ENCODE data around the gene NLK. TPM values are rescaled to one million over a fixed set of nuclear protein-coding genes. Genes with fewer than 3 reads are reported as not detected.
"Not testable (repeated sequence)": the region's sequence is repeated elsewhere in the genome, so short reads cannot be mapped to it uniquely, and the experiment has no call there.

NLK gene
- total RNA-seq, 1 experiment from 2014 or later: 12.8 TPM

GRCh38 chr17:28097901-28098300 lies 55.4 kb downstream of the NLK start (continued):
- no peak for TF ChIP-seq ZNF274 (IDR thresholded peaks at IDR 0.05; ENCODE audit: low read depth, low read length)

- H3K36me3 ChIP-seq (ENCODE audit: control insufficient read depth in 1 of 2, insufficient read depth in 2 of 2, low read length in 2 of 2); BruUV-seq (replicated peaks); POLR2A ChIA-PET; H3K27me3 ChIP-seq (ENCODE audit: insufficient read depth, low read length); H3K27ac ChIP-seq (ENCODE audit: low read depth, low read length); intact Hi-C loops (cut with micrococcal nuclease); H2AFZ ChIP-seq (ENCODE audit: low read depth, low read length, poor library complexity, severe bottlenecking); H4K20me1 ChIP-seq (ENCODE audit: insufficient read depth); H3K4me1 ChIP-seq (ENCODE audit: control insufficient read depth in 1 of 2, insufficient read depth in 2 of 2, low read length in 2 of 2); H3K4me2 ChIP-seq (ENCODE audit: low read length); H3K9ac ChIP-seq (ENCODE audit: low read length); H3K79me2 ChIP-seq (ENCODE audit: insufficient read depth, low read length); H3K9me2 ChIP-seq (ENCODE audit: insufficient read depth); H3K9me3 ChIP-seq (ENCODE audit: control insufficient read depth in 1 of 2, insufficient read depth in 1 of 2, low read depth in 1 of 2, low read length in 2 of 2); DNase-seq (ENCODE audit: low read depth, low spot score); ATAC-seq; CTCF ChIA-PET; H3K4me3 ChIP-seq (replicated peaks in 1 of 2; ENCODE audit: low read depth in 1 of 2, low read length in 2 of 2); RAD21 ChIA-PET (ENCODE audit: low non-redundant PET in 1 of 2, low total read pairs in 2 of 2, uncharacterized antibody in 2 of 2, unreplicated experiment in 2 of 2): not testable (repeated sequence)
Measured at GRCh38 chr17:28098591-28098990, 56.1 kb downstream of the NLK start.

GRCh38 chr17:28100251-28100650 lies 57.8 kb downstream of the NLK start:
- Histone ChIP-seq H3K27ac (ENCODE audit: low read depth, low read length) (no peak overlapping the region), H4K20me1 (ENCODE audit: insufficient read depth) (no peaks in the 10 kb centered on the region), H3K9ac (ENCODE audit: low read length) (no peak overlapping the region), H3K79me2 (ENCODE audit: insufficient read depth, low read length) (peaks cover 7% of the 10 kb centered on the region; the same call in 1 of the 2 replicates), H3K27me3 (ENCODE audit: insufficient read depth, low read length) (no peaks in the 10 kb centered on the region), H3K4me3 (replicated peaks in 1 of 2; ENCODE audit: low read depth in 1 of 2, low read length in 2 of 2) (no peak overlapping the region), H3K4me2 (ENCODE audit: low read length) (no peak overlapping the region), H3K9me3 (ENCODE audit: control insufficient read depth in 1 of 2, insufficient read depth in 1 of 2, low read depth in 1 of 2, low read length in 2 of 2) (no peaks in the 10 kb centered on the region), H3K4me1 (ENCODE audit: control insufficient read depth in 1 of 2, insufficient read depth in 2 of 2, low read length in 2 of 2) (no peaks in the 10 kb centered on the region), H2AFZ (ENCODE audit: low read depth, low read length, poor library complexity, severe bottlenecking) (no peak overlapping the region), H3K36me3 (ENCODE audit: control insufficient read depth in 1 of 2, insufficient read depth in 2 of 2, low read length in 2 of 2) (no peaks in the 10 kb centered on the region), H3K9me2 (ENCODE audit: insufficient read depth) (no peaks in the 10 kb centered on the region)
- RAD21 ChIA-PET (ENCODE audit: low non-redundant PET in 1 of 2, low total read pairs in 2 of 2, uncharacterized antibody in 2 of 2, unreplicated experiment in 2 of 2): no interaction called here
- TF ChIP-seq SIN3A (IDR thresholded peaks at IDR 0.05; ENCODE audit: low read depth): no peak
- no peak for TF ChIP-seq ATF3 (IDR thresholded peaks at IDR 0.05)
- no peak for TF ChIP-seq JUND (IDR thresholded peaks at IDR 0.05)
- TF ChIP-seq POLR2A (IDR thresholded peaks at IDR 0.05; ENCODE audit: borderline replicate concordance, extremely low read depth, insufficient read depth, insufficient read length): no peak
- TF ChIP-seq TCF7L2 (IDR thresholded peaks at IDR 0.05; ENCODE audit: borderline replicate concordance, extremely low read depth, insufficient read depth, insufficient read length): no peak
- TF ChIP-seq POLR2AphosphoS5 (IDR thresholded peaks at IDR 0.05; ENCODE audit: low read depth, low read length): no peak
- TF ChIP-seq RAD21 (IDR thresholded peaks at IDR 0.05; ENCODE audit: low read depth): no peak
- no peak for TF ChIP-seq CBX3 (IDR thresholded peaks at IDR 0.05; ENCODE audit: low read depth)
- TF ChIP-seq SP1 (IDR thresholded peaks at IDR 0.05; ENCODE audit: low read depth): no peak
- no peak for DNase-seq (ENCODE audit: low read depth, low spot score)
- POLR2A ChIA-PET: no interaction called here
- no peak for ATAC-seq
- BruUV-seq (replicated peaks): no TSS peak
- CTCF ChIA-PET: no interaction called here
- intact Hi-C loops (cut with micrococcal nuclease): no loop called here

All from HCT116 (cell line).